KOPT-K1 (cell line): ENCODE data around the gene GMNN.
"Not testable (repeated sequence)": the region's sequence is repeated elsewhere in the genome, so short reads cannot be mapped to it uniquely, and the experiment has no call there.

Source experiments
- H3K27ac ChIP-seq: fragments of 200-600 bp; sonication (generic); 2 replicates; pipeline ENCODE4 v1.5.1; 2016; ENCODE audit warnings: antibody characterized with exemption, mild to moderate bottlenecking, low read depth, low read length; ENCODE audit not compliant: poor library complexity, severe bottlenecking
- H3K36me3 ChIP-seq: fragments of 200-600 bp; sonication (generic); 2 replicates; pipeline ENCODE4 v1.5.1; 2017; ENCODE audit warnings: antibody characterized with exemption, mild to moderate bottlenecking, low read length, moderate library complexity; ENCODE audit not compliant: insufficient read depth
- H3K9me3 ChIP-seq: fragments of 200-600 bp; sonication (generic); 2 replicates; pipeline ENCODE4 v1.5.1; 2017; ENCODE audit warnings: antibody characterized with exemption, low read length, mild to moderate bottlenecking; ENCODE audit not compliant: insufficient read depth, poor library complexity, severe bottlenecking

The GMNN gene

DNA sequence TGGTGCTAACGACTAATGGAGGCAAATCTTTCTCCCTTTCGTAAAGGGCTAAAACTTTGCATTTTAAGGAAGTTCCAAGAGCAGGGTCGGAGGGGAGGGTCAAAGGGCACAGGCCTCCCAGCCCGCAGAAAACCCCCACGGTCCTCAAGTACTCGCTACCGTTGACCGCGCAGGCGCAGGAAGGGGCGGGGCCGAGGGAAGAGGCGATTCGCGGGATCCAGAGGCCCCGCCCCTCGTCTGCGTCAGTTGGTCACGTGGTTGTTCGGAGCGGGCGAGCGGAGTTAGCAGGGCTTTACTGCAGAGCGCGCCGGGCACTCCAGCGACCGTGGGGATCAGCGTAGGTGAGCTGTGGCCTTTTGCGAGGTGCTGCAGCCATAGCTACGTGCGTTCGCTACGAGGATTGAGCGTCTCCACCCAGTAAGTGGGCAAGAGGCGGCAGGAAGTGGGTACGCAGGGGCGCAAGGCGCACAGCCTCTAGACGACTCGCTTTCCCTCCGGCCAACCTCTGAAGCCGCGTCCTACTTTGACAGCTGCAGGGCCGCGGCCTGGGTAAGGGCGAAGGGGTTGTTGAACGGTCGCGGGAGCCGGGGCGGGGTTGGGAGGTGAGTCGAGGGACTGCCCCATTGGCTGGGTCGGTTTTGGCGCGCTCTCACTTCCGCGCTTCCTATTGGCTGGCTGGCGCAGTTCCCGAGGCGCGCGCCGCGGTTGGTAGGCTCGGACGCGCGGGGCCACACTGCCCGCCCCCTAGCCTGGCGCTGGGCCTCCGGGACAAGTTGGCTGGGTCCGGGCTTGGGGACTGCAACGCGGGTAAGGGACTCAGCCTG lies at the start of gene GMNN:
Gene GMNN, plus strand, starts transcription at position 242 of the 824 bp plus-strand sequence. CDS start 2,310 bp downstream, outside the sequence.
- Histone ChIP-seq H3K27ac (peak within 1 kb of the TSS; percentile 98), H3K36me3 (peaks cover 40% of the 10 kb centered on the region), H3K9me3 (no peaks in the 10 kb centered on the region)

DNA sequence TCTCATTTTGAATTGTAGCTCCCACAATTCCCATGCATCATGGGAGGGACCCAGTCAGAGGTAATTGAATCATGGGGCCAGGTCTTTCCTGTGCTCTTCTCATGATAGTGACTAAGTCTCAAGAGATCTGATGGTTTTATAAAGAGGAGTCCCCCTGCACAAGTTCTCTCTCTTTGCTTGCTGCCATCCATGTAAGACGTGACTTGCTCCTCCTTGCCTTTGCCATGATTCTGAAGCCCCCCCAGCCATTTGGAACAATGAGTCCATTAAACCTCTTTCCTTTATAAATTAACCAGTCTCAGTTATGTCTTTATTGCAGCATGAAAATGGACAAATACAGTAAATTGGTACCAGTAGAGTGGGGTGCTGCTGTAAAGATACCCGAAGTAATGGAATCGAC lies 44.1 kb upstream of the GMNN start:
- H3K27ac ChIP-seq, H3K36me3 ChIP-seq: not testable (repeated sequence)
- H3K9me3 ChIP-seq: peaks cover 30% of the 10 kb centered on the region

DNA sequence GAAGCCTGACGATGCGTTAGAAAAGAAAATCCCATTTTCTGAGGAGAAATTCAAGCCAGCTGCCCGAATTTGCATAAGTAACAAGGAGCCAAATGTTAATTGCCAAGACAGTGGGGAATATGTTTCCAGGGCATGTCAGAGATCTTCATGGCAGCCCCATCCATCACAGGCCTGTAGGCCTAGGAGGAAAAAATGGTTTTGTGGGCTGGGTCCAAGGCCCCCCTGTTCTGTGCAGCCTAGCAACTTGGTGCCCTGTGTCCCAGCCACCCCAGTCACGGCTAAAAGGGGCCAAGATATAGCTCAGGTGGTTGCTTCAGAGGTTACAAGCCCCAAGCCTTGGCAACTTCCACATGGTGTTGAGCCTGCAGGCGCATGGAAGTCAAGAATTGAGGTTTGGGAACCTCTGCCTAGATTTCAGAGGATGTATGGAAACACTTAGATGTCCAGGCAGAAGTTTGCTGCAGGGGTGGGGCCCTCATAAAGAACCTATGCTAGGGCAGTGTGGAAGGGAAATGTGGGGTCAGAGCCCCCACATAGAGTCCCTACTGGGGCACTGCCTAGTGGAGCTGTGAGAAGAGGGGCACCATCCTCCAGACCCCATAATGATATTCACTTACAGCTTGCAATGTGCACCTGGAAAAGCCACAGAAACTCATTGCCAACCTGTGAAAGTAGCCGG lies 43.1 kb upstream of the GMNN start:
- not testable (repeated sequence) for H3K27ac ChIP-seq, H3K36me3 ChIP-seq
- H3K9me3 ChIP-seq: peaks cover 30% of the 10 kb centered on the region

DNA sequence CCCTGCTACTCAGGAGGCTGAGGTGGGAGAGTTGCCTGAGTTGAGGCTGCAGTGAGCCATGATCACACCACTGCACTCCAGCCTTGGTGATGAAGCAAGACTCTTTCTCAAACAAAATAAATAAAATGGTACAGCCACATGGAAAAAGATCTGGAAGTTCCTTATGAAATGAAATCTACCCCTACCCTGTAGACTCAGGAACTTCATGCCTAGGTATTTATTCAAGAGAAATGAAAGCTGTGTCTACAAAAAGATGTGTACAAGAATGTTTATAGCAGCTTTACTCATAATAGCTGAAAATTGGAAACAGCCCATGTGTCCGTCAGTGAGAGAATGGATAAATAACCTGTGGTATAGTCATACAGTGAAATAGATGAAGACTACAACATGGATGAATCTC lies 40.6 kb upstream of the GMNN start:
- Histone ChIP-seq H3K36me3 (no peaks in the 10 kb centered on the region), H3K27ac (no peak overlapping the region), H3K9me3 (peaks cover 30% of the 10 kb centered on the region)

DNA sequence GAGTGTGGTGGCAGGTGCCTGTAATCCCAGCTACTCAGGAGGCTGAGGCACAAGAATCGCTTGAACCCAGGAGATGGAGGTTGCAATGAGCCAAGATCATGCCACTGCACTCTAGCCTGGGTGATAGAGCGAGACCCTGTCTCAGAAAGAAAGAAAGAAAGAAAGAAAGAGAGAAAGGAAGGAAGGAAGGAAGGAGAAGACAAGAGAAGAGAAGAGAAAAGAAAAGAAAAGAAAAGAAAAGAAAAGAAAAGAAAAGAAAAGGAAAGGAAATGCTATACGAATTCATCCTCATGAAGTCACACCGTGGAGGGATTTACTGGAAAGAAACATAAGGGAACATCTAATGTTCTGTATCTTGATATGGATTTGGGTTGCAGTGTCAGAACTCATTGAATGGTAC lies 40.0 kb upstream of the GMNN start:
- H3K36me3 ChIP-seq, H3K27ac ChIP-seq: not testable (repeated sequence)
- peaks cover 26% of the 10 kb centered on the region for H3K9me3 ChIP-seq

DNA sequence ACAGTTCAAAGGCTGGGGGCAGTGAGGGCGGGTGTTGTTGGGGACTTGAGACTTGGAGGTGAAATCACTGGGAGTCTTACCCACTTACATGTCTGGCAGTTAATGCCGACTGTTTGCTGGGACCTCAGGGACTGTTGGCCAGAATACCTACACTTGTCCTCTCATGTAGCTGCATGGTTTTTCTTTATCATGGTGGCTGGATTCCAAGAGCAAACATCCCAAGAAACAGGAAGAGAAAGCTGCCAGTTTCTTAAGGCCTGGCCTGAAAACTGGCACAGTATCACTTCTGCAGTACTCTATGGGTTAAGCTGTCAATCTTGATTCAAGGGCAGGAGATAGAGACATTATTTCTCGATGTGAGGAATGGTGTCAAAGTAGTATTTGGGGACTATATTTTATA lies 36.0 kb upstream of the GMNN start:
- Histone ChIP-seq H3K9me3 (no peaks in the 10 kb centered on the region), H3K36me3 (no peaks in the 10 kb centered on the region), H3K27ac (no peak overlapping the region)

DNA sequence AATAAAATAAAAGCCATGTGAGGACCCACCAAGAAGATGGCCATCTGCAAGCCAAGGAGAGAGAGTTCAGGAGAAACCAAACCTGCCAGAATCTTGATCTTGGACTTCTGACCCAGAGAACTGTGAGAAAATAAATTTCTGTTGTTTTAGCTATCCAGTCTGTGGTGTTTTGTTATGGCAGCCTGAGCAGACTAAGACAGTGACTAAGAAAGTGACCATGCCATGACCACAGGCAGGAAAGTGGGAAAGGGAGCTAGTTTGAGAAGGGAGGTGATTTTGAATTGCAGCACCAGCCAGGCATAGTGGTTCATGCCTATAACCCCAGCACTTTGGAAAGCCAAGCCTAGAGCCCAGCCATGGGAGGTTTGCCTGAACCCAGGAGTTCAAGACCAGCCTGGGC lies 33.9 kb upstream of the GMNN start:
- no peak overlapping the region for H3K27ac ChIP-seq
- no peaks in the 10 kb centered on the region for H3K36me3 ChIP-seq
- H3K9me3 ChIP-seq: no peaks in the 10 kb centered on the region

DNA sequence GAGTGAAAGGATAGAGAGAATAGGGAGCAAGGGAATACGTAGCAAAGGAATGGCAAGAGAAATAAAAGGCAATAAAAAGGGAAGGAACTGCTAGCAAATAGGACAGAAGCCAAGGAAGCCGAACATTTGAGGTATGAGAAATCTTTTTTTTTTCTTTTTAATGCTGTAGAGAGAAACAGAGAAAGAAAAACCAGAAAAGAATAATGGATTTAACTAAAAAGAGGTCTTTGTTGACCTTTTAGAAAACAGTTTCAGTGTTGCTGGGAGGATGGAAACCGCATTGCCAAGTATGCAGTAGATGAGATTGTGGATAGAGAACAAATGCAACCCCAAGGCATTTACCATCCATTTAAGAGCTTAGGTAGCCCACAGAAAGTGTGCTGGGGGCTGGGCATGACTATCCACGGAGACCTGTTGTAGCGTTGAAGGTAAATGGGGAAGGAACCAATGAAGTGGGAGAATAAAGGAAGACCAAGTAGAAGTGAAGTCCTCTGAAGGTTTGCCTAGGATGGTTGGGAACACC lies 32.5 kb upstream of the GMNN start:
- no peaks in the 10 kb centered on the region for H3K9me3 ChIP-seq
- H3K27ac ChIP-seq: no peak overlapping the region
- no peaks in the 10 kb centered on the region for H3K36me3 ChIP-seq

DNA sequence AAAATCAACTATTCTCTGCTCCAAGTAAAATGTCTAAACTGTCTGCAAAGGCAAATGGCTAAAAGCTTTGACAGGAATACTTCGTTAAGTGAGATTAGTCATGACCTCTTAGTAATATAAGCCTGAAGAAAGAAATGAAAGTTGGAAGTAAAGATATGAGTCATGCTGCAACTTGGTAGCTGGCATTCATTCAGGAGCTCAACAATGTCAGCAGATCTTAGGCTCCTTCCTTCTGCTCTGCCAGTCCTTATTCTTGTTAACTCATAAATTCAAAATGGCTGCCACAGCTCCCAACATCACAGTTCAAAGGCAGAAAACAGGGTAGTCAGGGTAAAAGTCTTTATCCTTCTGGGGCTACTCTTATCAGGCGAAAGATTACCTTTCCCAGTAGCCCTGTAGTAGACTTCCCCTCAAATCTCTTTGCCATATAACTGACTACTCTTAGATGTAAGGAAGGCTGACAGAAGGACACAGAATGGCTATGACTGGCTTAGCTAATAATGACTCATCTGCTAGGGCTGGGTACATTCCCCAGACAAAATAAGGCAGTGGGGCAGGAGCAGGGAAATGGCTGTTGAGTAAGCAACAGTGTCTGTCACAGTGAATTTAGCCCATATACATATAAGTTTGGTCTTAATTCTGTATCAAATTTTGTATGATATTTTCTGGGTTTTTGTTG lies 31.3 kb upstream of the GMNN start:
- Histone ChIP-seq H3K9me3 (no peaks in the 10 kb centered on the region), H3K36me3 (no peaks in the 10 kb centered on the region), H3K27ac (no peak overlapping the region)

DNA sequence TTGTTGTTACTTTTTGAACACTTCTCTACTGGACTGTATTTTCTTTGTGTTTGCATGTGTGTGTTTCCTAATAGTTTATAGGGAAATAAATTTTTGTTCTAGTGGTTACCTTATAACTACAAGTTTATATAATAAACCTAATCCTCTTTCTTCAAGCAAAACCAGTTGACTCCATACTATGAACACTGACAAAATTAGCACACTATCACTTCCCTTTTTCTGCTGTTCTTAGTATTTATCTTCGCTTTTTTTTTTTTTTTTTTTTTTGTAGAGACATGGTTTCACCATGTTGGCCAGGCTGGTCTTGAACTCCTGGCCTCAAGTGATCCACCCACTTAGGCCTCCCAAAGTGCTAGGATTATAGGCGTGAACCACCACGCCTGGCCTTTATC lies 30.8 kb upstream of the GMNN start:
- no peak overlapping the region for H3K27ac ChIP-seq

DNA sequence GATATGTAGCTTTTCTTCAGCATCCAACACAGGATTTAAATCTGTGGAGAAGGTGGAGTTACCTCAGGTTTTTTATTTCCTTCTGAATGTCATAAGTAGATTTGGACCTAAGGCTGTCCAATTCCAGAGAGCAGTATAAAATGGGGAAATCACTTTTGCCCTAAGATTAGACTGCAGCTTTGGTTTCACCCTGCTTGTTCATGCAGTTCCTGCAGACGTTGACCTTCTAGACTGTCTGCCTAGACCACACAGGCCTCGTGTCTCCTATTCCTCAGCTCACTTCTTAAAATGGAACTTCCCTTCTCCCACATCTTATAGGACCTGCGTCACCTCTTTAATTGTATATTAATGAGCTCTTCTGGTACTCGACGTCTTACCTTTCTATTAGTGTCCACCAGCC lies 29.8 kb upstream of the GMNN start:
- no peak overlapping the region for H3K27ac ChIP-seq
- H3K9me3 ChIP-seq: no peaks in the 10 kb centered on the region
- no peaks in the 10 kb centered on the region for H3K36me3 ChIP-seq

More for the DNA sequence above, 30.8 kb upstream of the GMNN start:
- no peaks in the 10 kb centered on the region for H3K9me3 ChIP-seq
- no peaks in the 10 kb centered on the region for H3K36me3 ChIP-seq

DNA sequence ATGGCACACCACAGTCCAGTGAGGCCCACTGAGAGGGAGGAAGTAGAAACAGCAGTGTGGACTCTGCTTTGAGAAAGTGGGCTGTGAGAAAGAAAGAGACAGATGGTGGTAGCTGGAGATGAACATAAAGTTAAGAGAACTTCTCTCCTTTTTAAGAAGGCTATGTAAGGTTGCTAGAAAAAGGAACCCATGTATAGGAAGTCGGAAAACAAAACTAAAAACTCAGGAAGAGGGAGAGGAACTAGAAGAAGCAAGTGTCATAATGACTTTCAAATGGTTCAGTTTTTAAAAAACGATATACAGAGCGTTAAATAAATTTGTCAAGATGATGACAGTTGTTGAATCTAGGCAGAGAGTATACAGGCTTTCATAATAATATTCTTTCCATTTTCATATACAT lies 25.4 kb upstream of the GMNN start:
- no peaks in the 10 kb centered on the region for H3K36me3 ChIP-seq
- peaks cover 3% of the 10 kb centered on the region for H3K9me3 ChIP-seq
- H3K27ac ChIP-seq: no peak overlapping the region

DNA sequence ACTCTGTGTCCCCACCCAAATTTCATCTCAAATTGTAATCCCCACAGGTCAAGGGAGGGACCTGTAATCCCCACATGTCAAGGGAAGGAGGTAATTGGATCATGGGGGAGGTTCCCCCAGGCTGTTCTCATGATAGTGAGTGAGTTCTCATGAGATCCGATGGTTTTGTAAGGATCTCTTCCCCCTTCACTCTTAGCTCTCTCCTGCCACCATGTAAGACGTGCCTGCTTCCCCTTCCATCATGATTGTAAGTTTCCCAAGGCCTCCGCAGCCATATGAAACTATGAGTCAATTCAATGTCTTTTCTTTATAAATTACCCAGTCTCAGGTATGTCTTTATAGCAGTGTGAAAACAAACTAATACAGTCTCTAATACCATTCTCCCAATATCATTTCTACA lies 23.9 kb upstream of the GMNN start:
- not testable (repeated sequence) for H3K27ac ChIP-seq, H3K9me3 ChIP-seq

DNA sequence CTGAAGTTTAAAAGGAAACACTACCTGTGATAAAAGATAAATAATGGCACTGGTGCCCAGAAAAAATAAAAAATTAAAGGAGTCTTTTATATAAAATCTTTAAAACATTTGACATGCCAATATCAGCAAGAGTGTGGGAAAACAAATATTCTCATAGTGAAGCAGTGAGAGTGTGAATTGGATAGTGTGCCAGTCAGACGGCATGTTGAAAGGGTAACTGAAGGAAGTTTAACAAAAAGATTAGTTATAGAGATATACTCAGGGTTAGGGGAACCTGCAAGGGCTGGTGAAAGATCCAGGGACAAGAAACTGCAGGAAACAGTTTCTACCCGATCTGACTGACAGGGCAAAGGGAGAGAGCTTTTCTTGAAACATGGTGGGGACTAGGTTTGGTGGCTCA lies 22.2 kb upstream of the GMNN start:
- no peak overlapping the region for H3K27ac ChIP-seq
- no peaks in the 10 kb centered on the region for H3K36me3 ChIP-seq
- H3K9me3 ChIP-seq: peaks cover 7% of the 10 kb centered on the region

More for the DNA sequence above, 23.9 kb upstream of the GMNN start:
- H3K36me3 ChIP-seq: not testable (repeated sequence)

DNA sequence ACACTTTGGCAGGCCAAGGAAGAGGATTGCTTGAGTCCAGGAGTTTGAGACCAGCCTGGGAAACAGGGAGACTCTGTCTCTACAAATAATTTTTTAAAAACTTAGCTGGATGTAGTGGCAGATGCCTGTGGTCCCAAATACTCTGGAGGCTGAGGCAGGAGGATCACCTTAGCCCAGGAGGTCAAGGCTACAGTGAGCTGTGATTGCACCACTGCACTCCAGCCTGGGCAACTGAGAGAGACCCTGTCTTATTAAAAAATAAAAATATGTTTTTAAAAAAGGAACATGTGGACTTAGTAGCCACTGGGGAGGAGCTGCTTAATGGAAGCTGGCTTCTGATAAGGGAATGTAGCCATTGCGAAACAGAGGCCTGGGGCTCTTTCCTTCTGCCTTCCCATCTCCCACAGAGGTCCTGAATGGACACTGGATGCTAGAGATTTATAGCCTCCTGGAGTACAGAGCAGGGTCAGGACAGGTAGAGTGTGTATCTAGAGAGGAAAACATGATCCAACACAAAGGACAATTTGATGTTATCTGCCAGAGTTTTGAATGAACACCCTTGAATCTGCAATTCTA lies 21.7 kb upstream of the GMNN start:
- Histone ChIP-seq H3K27ac (no peak overlapping the region), H3K36me3 (no peaks in the 10 kb centered on the region), H3K9me3 (peaks cover 7% of the 10 kb centered on the region)
